WTC11 (cell line): ENCODE data around the gene CYB561D1. TPM values are rescaled to one million over a fixed set of nuclear protein-coding genes. Genes with fewer than 3 reads are reported as not detected.

Experiments
- ATAC-seq: fragments of 200-7000 bp; cut with Tn5 transposase; 2 replicates; pipeline ENCODE4 v1.10.0; 2021; ENCODE audit warnings: mild to moderate bottlenecking, moderate library complexity
- CTCF ChIA-PET: fragments of 300-600 bp; sonication (Branson Sonifier 250); formaldehyde crosslinking; loops from one replicate; lab custom pipeline; 2021; ENCODE audit warnings: antibody characterized with exemption; lab: Charles Lee
- POLR2A ChIA-PET: fragments of 350-600 bp; sonication (Branson Sonifier 250); formaldehyde crosslinking; loops from one replicate; lab custom pipeline; 2021; ENCODE audit warnings: antibody characterized with exemption; lab: Charles Lee
- DNase-seq: peaks from one replicate; pipeline ENCODE4 v3.0.0; 2021; ENCODE audit warnings: low spot score
- H3K27ac Mint-ChIP-seq: 2 replicates; pipeline ENCODE4 v1.8.0; 2021; ENCODE audit warnings: mixed read lengths
- H3K27me3 Mint-ChIP-seq: 2 replicates; pipeline ENCODE4 v1.8.0; 2021; ENCODE audit warnings: low read depth, mild to moderate bottlenecking, moderate library complexity, mixed read lengths
- H3K36me3 Mint-ChIP-seq: 2 replicates; pipeline ENCODE4 v1.8.0; 2021; ENCODE audit warnings: mixed read lengths
- H3K4me1 Mint-ChIP-seq: 2 replicates; pipeline ENCODE4 v1.8.0; 2022; ENCODE audit warnings: mixed read lengths
- H3K4me3 Mint-ChIP-seq: 2 replicates; pipeline ENCODE4 v1.8.0; 2021; ENCODE audit warnings: mild to moderate bottlenecking, moderate library complexity, mixed read lengths
- H3K9me3 Mint-ChIP-seq: 2 replicates; pipeline ENCODE4 v1.8.0; 2021; ENCODE audit warnings: mixed read lengths
- ELF4 ChIP-seq: sonication (generic); formaldehyde crosslinking; IDR thresholded peaks from 2 replicates; pipeline ENCODE4 v1.8.1; 2022; ENCODE audit warnings: low read depth, mild to moderate bottlenecking, moderate library complexity, missing genetic modification reagents
- GABPB1 ChIP-seq: sonication (generic); formaldehyde crosslinking; IDR thresholded peaks from 2 replicates; pipeline ENCODE4 v1.8.1; 2023; ENCODE audit warnings: mild to moderate bottlenecking, missing genetic modification reagents
- GTF2I ChIP-seq: fragments of 250-450 bp; sonication (Bioruptor Pico); conservative IDR thresholded peaks from 2 replicates; pipeline ENCODE4 v1.4.0; 2021; ENCODE audit warnings: mild to moderate bottlenecking
- JAZF1 ChIP-seq: fragments of 250-450 bp; sonication (Bioruptor Pico); IDR thresholded peaks from 2 replicates; pipeline ENCODE4 v1.9.0; 2021; ENCODE audit warnings: moderate library complexity, mild to moderate bottlenecking, inconsistent platforms
- MAX ChIP-seq: sonication (generic); formaldehyde crosslinking; IDR thresholded peaks from 2 replicates; pipeline ENCODE4 v1.8.0; 2022; ENCODE audit warnings: mild to moderate bottlenecking, missing genetic modification reagents
- MYBL2 ChIP-seq: sonication (generic); formaldehyde crosslinking; IDR thresholded peaks from 2 replicates; pipeline ENCODE4 v1.8.1; 2023; ENCODE audit warnings: mild to moderate bottlenecking, moderate library complexity, missing genetic modification reagents
- NFYB ChIP-seq: sonication (generic); formaldehyde crosslinking; conservative IDR thresholded peaks from 2 replicates; pipeline ENCODE4 v1.8.0; 2022; ENCODE audit warnings: low read depth, missing genetic modification reagents
- NR1H2 ChIP-seq: sonication (generic); formaldehyde crosslinking; IDR thresholded peaks from 2 replicates; pipeline ENCODE4 v1.9.0; 2021; ENCODE audit warnings: mild to moderate bottlenecking, moderate library complexity, missing genetic modification reagents
- OVOL2 ChIP-seq: fragments of 250-450 bp; sonication (Bioruptor Pico); IDR thresholded peaks from 2 replicates; pipeline ENCODE4 v1.9.0; 2021; ENCODE audit warnings: mild to moderate bottlenecking, borderline replicate concordance
- RORB ChIP-seq: fragments of 250-450 bp; sonication (Bioruptor Pico); IDR thresholded peaks from 2 replicates; pipeline ENCODE4 v1.9.0; 2021; ENCODE audit warnings: mild to moderate bottlenecking
- SMAD3 ChIP-seq: sonication (generic); formaldehyde crosslinking; IDR thresholded peaks from 2 replicates; pipeline ENCODE4 v1.8.0; 2022; ENCODE audit warnings: missing genetic modification reagents, mild to moderate bottlenecking, borderline replicate concordance
- STAT6 ChIP-seq: sonication (generic); formaldehyde crosslinking; conservative IDR thresholded peaks from 2 replicates; pipeline ENCODE4 v1.8.1; 2023; ENCODE audit warnings: mild to moderate bottlenecking, low read depth, missing genetic modification reagents, moderate library complexity
- TCF7 ChIP-seq: sonication (generic); formaldehyde crosslinking; IDR thresholded peaks from 2 replicates; pipeline ENCODE4 v1.8.0; 2022; ENCODE audit warnings: mild to moderate bottlenecking, low read depth, missing genetic modification reagents, moderate library complexity
- USF1 ChIP-seq: sonication (generic); formaldehyde crosslinking; IDR thresholded peaks from 2 replicates; pipeline ENCODE4 v1.8.0; 2022; ENCODE audit warnings: mild to moderate bottlenecking, missing genetic modification reagents
- ZBTB21 ChIP-seq: sonication (generic); formaldehyde crosslinking; IDR thresholded peaks from 2 replicates; pipeline ENCODE4 v1.8.1; 2023; ENCODE audit warnings: mild to moderate bottlenecking, missing genetic modification reagents, borderline replicate concordance
- ZNF138 ChIP-seq: sonication (generic); formaldehyde crosslinking; conservative IDR thresholded peaks from 2 replicates; pipeline ENCODE4 v1.8.1; 2022; ENCODE audit warnings: mild to moderate bottlenecking, moderate library complexity, missing genetic modification reagents
- ZNF423 ChIP-seq: fragments of 250-450 bp; sonication (Bioruptor Pico); IDR thresholded peaks from 2 replicates; pipeline ENCODE4 v2.1.2; 2022; ENCODE audit warnings: mild to moderate bottlenecking, moderate library complexity
- ZNF532 ChIP-seq: fragments of 250-450 bp; sonication (Bioruptor Pico); IDR thresholded peaks from 2 replicates; pipeline ENCODE4 v1.9.0; 2021; ENCODE audit warnings: mild to moderate bottlenecking, borderline replicate concordance
- total RNA-seq: library from RNA; stranded (reverse); gene quantifications from 3 replicates; pipeline ENCODE4 v1.2.3, GENCODE V29; 2021
- TF ChIP-seq, protein P1 (sequence below): sonication (generic); formaldehyde crosslinking; IDR thresholded peaks from 2 replicates; pipeline ENCODE4 v1.8.0; 2022; ENCODE audit warnings: mild to moderate bottlenecking, missing genetic modification reagents
- TF ChIP-seq, protein P2 (sequence below): sonication (generic); formaldehyde crosslinking; IDR thresholded peaks from 2 replicates; pipeline ENCODE4 v1.8.1; 2023; ENCODE audit warnings: mild to moderate bottlenecking, moderate library complexity, missing genetic modification reagents
- TF ChIP-seq, protein P3 (sequence below): sonication (generic); formaldehyde crosslinking; IDR thresholded peaks from 2 replicates; pipeline ENCODE4 v1.8.0; 2023; ENCODE audit warnings: mild to moderate bottlenecking, missing genetic modification reagents

The CYB561D1 gene
- total RNA-seq, 1 experiment from 2014 or later: 6.7 TPM

- H3K27ac Mint-ChIP-seq: no peak within 1 kb of the TSS
- no peaks in the 10 kb centered on the region for H3K9me3 Mint-ChIP-seq
- no peaks in the 10 kb centered on the region for H3K36me3 Mint-ChIP-seq
- peak; percentile 70 for DNase-seq
- CTCF ChIA-PET: interaction anchor here (0.6 to 7.6 kb wide), 11 partner anchors 11 to 475 kb away, joined by 3 to 128 read pairs (median 8); partner anchors contain the start of genes AHCYL1, ATXN7L2 and CYB561D1
- H3K4me1 Mint-ChIP-seq: peaks cover 16% of the 10 kb centered on the region
- ATAC-seq: peak; percentile 74
- peak within 1 kb of the TSS; percentile 89 for H3K4me3 Mint-ChIP-seq
- POLR2A ChIA-PET: interaction anchor here (0.7 to 1.3 kb wide), 5 partner anchors 17 to 154 kb away, joined by 3 to 5 read pairs (median 3); no protein-coding TSS in a partner anchor
- peaks cover 54% of the 10 kb centered on the region for H3K27me3 Mint-ChIP-seq
- TF ChIP-seq ZNF423 (CRISPR knock-in tag): no peak
- no peak for TF ChIP-seq JAZF1
- no peak for TF ChIP-seq OVOL2 (CRISPR knock-in tag)
- no peak for TF ChIP-seq GTF2I
- no peak for TF ChIP-seq NR1H2 (CRISPR knock-in tag)
- no peak for TF ChIP-seq ZNF532 (CRISPR knock-in tag)
- no peak for TF ChIP-seq SMAD3 (CRISPR knock-in tag)
- TF ChIP-seq GABPB1 (CRISPR knock-in tag): no peak
- TF ChIP-seq, protein P1, sequence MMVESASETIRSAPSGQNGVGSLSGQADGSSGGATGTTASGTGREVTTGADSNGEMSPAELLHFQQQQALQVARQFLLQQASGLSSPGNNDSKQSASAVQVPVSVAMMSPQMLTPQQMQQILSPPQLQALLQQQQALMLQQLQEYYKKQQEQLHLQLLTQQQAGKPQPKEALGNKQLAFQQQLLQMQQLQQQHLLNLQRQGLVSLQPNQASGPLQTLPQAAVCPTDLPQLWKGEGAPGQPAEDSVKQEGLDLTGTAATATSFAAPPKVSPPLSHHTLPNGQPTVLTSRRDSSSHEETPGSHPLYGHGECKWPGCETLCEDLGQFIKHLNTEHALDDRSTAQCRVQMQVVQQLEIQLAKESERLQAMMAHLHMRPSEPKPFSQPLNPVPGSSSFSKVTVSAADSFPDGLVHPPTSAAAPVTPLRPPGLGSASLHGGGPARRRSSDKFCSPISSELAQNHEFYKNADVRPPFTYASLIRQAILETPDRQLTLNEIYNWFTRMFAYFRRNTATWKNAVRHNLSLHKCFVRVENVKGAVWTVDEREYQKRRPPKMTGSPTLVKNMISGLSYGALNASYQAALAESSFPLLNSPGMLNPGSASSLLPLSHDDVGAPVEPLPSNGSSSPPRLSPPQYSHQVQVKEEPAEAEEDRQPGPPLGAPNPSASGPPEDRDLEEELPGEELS (CRISPR knock-in tag): peak; percentile 44; the same call in 1 of the 2 replicates
- TF ChIP-seq STAT6 (CRISPR knock-in tag): no peak
- TF ChIP-seq USF1: no peak
- TF ChIP-seq, protein P2, sequence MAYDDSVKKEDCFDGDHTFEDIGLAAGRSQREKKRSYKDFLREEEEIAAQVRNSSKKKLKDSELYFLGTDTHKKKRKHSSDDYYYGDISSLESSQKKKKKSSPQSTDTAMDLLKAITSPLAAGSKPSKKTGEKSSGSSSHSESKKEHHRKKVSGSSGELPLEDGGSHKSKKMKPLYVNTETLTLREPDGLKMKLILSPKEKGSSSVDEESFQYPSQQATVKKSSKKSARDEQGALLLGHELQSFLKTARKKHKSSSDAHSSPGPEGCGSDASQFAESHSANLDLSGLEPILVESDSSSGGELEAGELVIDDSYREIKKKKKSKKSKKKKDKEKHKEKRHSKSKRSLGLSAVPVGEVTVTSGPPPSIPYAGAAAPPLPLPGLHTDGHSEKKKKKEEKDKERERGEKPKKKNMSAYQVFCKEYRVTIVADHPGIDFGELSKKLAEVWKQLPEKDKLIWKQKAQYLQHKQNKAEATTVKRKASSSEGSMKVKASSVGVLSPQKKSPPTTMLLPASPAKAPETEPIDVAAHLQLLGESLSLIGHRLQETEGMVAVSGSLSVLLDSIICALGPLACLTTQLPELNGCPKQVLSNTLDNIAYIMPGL: peak; percentile 67; the same call in 1 of the 2 replicates
- no peak for TF ChIP-seq MAX
- TF ChIP-seq TCF7: peak; percentile 67; the same call in 1 of the 2 replicates
- TF ChIP-seq ZNF138 (CRISPR knock-in tag): no peak
- TF ChIP-seq, protein P3, sequence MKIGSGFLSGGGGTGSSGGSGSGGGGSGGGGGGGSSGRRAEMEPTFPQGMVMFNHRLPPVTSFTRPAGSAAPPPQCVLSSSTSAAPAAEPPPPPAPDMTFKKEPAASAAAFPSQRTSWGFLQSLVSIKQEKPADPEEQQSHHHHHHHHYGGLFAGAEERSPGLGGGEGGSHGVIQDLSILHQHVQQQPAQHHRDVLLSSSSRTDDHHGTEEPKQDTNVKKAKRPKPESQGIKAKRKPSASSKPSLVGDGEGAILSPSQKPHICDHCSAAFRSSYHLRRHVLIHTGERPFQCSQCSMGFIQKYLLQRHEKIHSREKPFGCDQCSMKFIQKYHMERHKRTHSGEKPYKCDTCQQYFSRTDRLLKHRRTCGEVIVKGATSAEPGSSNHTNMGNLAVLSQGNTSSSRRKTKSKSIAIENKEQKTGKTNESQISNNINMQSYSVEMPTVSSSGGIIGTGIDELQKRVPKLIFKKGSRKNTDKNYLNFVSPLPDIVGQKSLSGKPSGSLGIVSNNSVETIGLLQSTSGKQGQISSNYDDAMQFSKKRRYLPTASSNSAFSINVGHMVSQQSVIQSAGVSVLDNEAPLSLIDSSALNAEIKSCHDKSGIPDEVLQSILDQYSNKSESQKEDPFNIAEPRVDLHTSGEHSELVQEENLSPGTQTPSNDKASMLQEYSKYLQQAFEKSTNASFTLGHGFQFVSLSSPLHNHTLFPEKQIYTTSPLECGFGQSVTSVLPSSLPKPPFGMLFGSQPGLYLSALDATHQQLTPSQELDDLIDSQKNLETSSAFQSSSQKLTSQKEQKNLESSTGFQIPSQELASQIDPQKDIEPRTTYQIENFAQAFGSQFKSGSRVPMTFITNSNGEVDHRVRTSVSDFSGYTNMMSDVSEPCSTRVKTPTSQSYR (CRISPR knock-in tag): no peak
- TF ChIP-seq ZBTB21 (CRISPR knock-in tag): no peak
- TF ChIP-seq RORB (CRISPR knock-in tag): no peak
- TF ChIP-seq ELF4 (CRISPR knock-in tag): no peak
- no peak for TF ChIP-seq NFYB (CRISPR knock-in tag)
- no peak for TF ChIP-seq MYBL2 (CRISPR knock-in tag)
These were observed 15.6 kb downstream of the CYB561D1 start, which contains the start of gene AMIGO1 for GRCh38 chr1:109509176-109510134. TSS of gene AMIGO1 (minus strand) at chr1:109509727. CDS start at chr1:109508912, 815 bp downstream.
